ENCODE measurements around the gene SSR1. TPM values are rescaled to one million over a fixed set of nuclear protein-coding genes. Genes with fewer than 3 reads are reported as not detected.

SSR1 gene
- total and polyA plus RNA-seq, 2 of the 13 experiments (the other 11 are each of a cell fraction or from before 2014, with no cell fraction given) = 203 to 243 TPM

- TF ChIP-seq ZNF567 (CRISPR knock-in tag; IDR thresholded peaks at IDR 0.05; ENCODE audit: borderline replicate concordance) (peak; percentile 93; the same call in 1 of the 2 replicates), TOPORS (CRISPR knock-in tag; IDR thresholded peaks at IDR 0.05) (peak; percentile 73; the same call in 1 of the 2 replicates), ERF (CRISPR knock-in tag; IDR thresholded peaks at IDR 0.05) (peak; percentile 97), TGIF2 (CRISPR knock-in tag; IDR thresholded peaks at IDR 0.05) (peak; percentile 77), HINFP (CRISPR knock-in tag; IDR thresholded peaks at IDR 0.05; ENCODE audit: low read depth) (peak; percentile 79; the same call in 1 of the 2 replicates), SNAPC5 (CRISPR knock-in tag; IDR thresholded peaks at IDR 0.05; ENCODE audit: borderline replicate concordance) (peak; percentile 70; the same call in 1 of the 2 replicates), NR2F6 (IDR thresholded peaks at IDR 0.05) (no peak), NR2F6 (CRISPR knock-in tag; IDR thresholded peaks at IDR 0.05) (peak; percentile 50), IKZF4 (CRISPR knock-in tag; IDR thresholded peaks at IDR 0.05; ENCODE audit: borderline replicate concordance, low read depth, not compliant biosample characterization) (no peak), IRX3 (CRISPR knock-in tag; IDR thresholded peaks at IDR 0.05; ENCODE audit: borderline replicate concordance, low read depth) (peak; percentile 72; the same call in 1 of the 2 replicates), ZNF546 (CRISPR knock-in tag; conservative IDR thresholded peaks at IDR 0.05) (peak; percentile 91), ZNF713 (CRISPR knock-in tag; IDR thresholded peaks at IDR 0.05) (peak; percentile 70; the same call in 1 of the 2 replicates), POLR2AphosphoS2 (IDR thresholded peaks at IDR 0.05; ENCODE audit: low read depth, low read length) (peak; percentile 79), ZBTB26 (CRISPR knock-in tag; IDR thresholded peaks at IDR 0.05; ENCODE audit: borderline replicate concordance) (peak; percentile 72; the same call in 1 of the 2 replicates), CBFB (CRISPR knock-in tag; IDR thresholded peaks at IDR 0.05) (peak; percentile 98), ZNF766 (CRISPR knock-in tag; IDR thresholded peaks at IDR 0.05; ENCODE audit: borderline replicate concordance) (peak; percentile 70; the same call in 1 of the 2 replicates), NFATC3 (CRISPR knock-in tag; IDR thresholded peaks at IDR 0.05) (no peak)
- TF ChIP-seq, protein P1, sequence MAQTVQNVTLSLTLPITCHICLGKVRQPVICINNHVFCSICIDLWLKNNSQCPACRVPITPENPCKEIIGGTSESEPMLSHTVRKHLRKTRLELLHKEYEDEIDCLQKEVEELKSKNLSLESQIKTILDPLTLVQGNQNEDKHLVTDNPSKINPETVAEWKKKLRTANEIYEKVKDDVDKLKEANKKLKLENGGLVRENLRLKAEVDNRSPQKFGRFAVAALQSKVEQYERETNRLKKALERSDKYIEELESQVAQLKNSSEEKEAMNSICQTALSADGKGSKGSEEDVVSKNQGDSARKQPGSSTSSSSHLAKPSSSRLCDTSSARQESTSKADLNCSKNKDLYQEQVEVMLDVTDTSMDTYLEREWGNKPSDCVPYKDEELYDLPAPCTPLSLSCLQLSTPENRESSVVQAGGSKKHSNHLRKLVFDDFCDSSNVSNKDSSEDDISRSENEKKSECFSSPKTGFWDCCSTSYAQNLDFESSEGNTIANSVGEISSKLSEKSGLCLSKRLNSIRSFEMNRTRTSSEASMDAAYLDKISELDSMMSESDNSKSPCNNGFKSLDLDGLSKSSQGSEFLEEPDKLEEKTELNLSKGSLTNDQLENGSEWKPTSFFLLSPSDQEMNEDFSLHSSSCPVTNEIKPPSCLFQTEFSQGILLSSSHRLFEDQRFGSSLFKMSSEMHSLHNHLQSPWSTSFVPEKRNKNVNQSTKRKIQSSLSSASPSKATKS (CRISPR knock-in tag; IDR thresholded peaks at IDR 0.05) = no peak; the same call in 1 of the 2 replicates
- TF ChIP-seq, protein P2, sequence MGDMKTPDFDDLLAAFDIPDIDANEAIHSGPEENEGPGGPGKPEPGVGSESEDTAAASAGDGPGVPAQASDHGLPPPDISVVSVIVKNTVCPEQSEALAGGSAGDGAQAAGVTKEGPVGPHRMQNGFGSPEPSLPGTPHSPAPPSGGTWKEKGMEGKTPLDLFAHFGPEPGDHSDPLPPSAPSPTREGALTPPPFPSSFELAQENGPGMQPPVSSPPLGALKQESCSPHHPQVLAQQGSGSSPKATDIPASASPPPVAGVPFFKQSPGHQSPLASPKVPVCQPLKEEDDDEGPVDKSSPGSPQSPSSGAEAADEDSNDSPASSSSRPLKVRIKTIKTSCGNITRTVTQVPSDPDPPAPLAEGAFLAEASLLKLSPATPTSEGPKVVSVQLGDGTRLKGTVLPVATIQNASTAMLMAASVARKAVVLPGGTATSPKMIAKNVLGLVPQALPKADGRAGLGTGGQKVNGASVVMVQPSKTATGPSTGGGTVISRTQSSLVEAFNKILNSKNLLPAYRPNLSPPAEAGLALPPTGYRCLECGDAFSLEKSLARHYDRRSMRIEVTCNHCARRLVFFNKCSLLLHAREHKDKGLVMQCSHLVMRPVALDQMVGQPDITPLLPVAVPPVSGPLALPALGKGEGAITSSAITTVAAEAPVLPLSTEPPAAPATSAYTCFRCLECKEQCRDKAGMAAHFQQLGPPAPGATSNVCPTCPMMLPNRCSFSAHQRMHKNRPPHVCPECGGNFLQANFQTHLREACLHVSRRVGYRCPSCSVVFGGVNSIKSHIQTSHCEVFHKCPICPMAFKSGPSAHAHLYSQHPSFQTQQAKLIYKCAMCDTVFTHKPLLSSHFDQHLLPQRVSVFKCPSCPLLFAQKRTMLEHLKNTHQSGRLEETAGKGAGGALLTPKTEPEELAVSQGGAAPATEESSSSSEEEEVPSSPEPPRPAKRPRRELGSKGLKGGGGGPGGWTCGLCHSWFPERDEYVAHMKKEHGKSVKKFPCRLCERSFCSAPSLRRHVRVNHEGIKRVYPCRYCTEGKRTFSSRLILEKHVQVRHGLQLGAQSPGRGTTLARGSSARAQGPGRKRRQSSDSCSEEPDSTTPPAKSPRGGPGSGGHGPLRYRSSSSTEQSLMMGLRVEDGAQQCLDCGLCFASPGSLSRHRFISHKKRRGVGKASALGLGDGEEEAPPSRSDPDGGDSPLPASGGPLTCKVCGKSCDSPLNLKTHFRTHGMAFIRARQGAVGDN (CRISPR knock-in tag; IDR thresholded peaks at IDR 0.05) = peak; percentile 98
These were observed at the start of gene SSR1 (continued) for GRCh38 chr6:7312616-7313504.
